Stimulated activated CD8-positive, alpha-beta memory T cell treated with anti-CD3 and anti-CD28 coated beads, Interleukin-15, amount 100 ng/mL, for 48 hours (primary cell): Measurements from ENCODE around the gene PLCD3.

Source experiments
- DNase-seq, 2 donors: peaks; one replicate each; pipeline ENCODE4 v3.0.0-alpha.2; 2020; ENCODE audit warnings: low read depth in 2 of 2

PLCD3 gene

DNA sequence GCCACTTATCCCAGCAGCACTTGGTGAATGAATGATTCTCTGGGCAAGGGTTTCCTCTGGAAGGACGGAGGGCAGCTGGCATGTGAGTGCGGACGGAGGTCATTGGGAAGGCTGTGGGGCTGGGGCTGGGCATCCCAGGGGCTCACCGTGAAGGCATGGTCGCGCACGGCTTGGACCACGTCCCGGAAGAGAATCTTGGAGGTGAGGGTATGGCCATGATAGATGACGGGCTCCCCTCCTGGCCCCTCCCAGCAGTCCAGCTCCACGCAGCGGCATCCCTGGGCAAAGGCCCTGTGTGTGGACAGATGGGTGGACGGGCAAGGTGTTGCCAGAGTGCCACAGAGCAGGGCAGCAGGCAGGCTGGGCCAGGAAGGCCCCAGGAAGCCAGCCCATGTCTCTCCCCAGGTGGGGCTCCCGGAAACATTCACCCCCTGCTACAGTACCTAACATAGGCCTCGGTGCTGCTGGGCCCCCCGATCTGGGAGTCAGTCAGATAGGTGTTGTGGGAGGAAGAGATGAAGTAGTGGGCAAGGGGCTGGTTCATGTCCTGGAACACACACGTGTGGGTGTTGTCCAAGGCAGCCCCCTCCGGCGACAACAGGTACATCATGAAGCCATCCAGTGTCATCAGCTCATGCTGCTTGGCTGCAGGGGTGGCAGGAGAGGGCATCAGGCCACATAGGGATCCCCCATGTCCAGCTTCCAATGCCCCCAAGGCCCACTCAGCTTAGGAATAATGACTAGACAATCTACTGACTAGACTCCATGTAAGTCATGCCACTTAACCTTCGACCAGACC lies 14.3 kb downstream of the PLCD3 start:
- DNase-seq, result no peak

DNA sequence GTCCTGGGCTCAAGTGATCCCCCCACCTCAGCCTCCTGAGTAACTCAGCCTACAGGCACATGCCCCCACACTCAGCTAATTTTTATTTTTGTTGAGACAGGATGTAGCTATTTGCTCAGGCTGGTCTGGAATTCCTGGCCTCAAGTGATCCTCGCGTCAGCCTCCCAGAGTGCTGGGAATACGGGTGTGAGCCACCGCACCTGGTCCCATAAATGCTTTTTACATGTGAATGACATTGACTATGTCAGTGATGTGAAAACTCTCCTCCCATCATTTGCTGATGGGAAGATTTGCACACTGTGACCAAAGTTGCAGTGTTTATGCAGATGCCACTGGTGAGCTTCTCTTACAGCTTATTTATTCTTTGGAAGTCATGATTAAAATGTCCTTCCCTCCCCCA lies 15.0 kb downstream of the PLCD3 start:
- DNase-seq, result no peak

DNA sequence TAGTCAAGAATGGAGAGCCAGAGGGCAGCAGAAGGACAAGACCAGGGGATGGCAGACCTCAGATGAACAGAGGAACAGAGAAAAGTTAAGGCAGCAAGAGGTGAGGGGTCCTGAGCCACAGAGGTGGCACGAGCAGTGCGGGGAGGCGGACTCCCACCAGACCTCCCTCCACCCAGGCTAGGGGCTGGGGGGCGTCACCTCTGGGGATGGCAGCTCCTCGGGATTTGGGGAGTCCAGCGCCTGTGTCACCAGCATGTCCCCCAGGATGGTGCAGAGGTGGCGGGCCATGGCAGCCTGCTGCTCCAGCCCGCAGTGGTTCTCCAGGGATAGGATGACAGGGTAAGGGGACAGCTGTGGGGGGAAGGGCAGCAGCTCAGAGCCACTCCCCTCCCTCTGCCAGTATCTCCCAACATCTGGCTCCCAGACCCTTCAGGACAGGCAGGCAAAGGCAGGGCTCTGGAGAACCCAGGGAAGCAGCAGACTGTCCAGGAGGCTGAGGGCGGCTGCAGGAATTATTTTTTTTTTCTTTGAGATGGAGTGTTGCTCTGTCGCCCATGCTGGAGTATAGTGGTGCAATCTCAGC lies 15.8 kb downstream of the PLCD3 start:
- no peak for DNase-seq

DNA sequence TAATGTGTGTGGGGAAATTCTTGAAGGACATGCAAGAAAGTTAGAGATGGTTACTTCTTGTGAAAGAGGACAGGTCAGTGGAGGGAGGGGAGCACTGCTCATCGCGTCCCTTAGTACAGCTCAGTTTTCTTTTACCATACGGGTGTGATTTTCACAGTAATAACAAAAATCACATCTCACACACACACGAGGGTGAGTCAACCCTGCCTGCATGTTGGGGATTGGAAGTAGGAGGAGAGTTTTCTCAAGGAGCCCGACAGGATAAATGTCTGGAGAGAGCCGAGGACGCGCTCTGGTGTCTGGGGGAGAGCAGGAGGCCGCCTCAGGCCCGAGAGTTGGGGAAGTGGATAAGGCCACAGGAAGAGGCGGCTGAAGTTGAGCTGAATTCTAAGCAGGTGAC lies 16.4 kb downstream of the PLCD3 start:
- no peak for DNase-seq

DNA sequence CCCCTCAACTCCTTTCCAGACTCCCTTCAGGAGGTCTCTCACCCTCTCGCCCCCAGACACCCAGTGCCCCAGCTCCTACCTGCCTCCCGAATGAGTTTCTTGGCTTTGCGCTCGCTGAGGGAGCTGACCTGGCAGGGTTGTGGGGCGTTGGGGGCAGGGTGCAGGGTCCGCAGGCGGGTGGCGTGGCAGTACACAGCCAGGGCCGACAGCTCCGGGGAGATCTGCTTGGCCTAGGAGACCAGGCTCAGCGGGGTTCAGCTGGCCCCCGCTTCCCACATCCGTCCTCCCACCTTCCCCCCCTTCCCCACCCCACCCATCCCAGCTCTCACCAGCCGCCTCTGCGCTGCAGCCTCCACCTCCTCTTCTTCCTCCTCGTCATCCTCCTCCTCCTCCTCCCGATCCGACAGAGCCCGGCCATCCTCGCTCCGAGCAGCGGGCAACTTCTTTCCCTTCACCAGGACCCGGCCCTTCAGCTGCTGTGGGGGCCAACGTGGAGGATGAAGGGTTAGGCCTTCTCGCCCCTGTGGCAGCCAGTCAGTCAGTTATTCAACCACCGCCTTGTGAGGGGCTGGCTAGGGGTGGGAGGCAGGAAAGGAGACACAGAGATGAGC lies 17.2 kb downstream of the PLCD3 start:
- no peak for DNase-seq

DNA sequence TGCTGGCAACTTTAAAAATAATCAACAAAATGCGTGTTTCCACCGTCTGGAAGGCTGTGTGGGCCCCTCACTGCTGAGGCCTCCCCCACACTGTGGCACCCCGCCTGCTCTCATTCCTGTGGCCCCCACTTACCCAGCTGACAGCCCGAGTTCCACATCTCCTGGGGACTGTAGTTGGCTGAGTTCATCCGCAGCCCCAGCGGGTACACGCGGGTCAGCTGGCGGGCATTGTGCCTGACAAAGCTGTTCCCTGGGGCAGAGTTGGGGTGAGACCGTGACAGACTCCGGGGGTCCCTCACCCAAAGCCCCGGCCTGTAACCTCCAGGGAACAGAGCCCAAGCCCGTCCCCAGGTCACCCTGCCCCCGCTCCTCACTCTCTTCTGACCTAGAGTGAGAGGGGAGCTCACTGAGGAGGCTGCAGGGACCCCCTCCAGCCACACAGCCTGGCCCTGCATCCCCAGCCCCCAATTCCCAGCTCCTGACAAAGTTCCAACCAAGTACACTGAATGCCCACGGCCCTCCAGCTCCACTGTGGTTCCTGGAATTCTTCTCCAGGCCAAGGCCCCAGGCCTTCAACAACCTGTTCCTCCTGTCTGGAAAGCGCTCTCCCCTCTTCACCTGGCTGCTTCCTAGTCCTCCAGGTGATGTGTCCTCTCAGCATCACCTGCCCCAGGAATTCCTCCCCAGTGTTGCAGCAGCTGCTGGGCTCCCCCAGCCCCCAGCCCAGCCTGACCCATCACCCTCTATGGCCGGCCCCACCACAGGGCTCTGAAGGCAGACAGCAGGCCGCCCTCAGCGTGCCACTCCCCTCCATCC lies 18.0 kb downstream of the PLCD3 start:
- DNase-seq, result no peak

DNA sequence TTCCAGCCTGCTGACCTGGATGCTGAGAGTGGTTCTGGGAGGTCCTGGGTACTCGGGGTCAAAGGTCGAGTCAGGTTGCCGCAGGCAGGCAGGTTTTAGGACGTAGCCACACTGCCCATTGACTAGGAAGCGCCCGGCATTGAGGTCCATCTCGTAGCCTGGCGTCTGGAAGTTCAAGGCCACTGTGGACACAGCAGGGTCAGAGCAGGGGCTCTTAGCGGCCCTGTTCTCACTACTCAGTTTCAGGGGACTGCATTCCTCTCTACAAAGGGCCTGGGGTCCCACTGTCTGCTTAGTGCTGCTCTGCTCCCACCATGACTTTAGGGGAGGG lies 18.9 kb downstream of the PLCD3 start:
- no peak for DNase-seq

DNA sequence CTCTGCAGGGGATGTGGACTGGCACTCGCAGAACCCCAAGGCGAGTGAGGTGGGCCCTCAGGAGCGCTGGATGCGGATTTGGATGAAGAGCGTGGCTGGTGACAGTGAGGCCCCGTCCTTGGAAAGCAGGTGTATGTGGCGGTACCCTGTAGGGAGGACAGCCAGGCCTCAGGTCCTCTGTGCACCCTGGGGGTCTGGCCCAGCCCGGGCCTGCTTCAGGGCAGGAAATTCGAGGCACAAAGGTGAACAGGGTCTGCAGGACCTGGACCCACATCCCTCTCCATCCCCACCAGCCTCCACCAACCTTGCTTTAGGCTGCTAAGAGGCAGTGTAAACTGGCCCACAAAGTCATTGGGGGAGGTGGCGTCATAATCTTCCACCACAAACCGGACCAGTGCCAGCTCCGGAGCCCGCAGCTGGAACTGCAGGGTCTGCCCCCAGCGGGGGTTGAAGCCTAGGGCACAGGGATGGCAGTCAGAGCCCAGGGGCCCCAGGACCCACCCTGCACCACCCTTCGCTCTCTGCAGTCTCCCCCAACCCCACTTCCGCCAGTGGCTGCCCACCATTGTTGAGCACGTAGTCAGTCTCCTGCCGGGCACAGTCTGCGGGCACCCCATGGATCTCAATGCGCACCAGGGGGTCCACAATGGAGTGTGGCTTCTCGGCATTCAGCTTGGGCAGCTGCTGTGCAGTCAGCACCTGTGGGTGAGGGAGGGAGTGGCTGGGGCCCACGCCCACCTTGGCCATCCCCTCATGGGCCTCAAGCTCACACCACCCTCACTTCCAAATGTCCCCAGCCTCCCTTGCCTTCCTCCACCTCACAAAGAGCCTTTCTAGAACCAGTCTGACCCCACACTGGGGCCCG lies 19.5 kb downstream of the PLCD3 start:
- DNase-seq, result no peak

DNA sequence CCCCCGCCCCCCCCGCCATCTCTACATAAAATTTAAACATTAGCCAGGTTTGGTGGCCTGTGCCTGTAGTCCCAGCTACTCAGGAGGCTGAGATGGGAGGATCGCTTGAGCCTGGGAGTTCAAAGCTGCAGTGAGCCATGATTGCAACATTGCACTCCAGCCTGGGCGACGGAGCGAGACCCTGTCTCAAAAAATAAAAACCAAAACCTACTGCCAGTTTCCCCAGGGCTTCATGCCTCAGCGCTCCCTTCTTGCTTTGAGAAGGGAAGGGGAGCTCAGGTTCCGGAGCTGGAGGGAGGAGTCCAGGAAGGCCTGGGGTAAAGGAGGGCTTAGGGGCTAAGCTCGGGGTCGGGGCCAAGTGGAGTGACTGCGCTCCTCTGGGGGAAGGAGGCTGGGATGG lies 20.5 kb downstream of the PLCD3 start:
- no peak for DNase-seq

DNA sequence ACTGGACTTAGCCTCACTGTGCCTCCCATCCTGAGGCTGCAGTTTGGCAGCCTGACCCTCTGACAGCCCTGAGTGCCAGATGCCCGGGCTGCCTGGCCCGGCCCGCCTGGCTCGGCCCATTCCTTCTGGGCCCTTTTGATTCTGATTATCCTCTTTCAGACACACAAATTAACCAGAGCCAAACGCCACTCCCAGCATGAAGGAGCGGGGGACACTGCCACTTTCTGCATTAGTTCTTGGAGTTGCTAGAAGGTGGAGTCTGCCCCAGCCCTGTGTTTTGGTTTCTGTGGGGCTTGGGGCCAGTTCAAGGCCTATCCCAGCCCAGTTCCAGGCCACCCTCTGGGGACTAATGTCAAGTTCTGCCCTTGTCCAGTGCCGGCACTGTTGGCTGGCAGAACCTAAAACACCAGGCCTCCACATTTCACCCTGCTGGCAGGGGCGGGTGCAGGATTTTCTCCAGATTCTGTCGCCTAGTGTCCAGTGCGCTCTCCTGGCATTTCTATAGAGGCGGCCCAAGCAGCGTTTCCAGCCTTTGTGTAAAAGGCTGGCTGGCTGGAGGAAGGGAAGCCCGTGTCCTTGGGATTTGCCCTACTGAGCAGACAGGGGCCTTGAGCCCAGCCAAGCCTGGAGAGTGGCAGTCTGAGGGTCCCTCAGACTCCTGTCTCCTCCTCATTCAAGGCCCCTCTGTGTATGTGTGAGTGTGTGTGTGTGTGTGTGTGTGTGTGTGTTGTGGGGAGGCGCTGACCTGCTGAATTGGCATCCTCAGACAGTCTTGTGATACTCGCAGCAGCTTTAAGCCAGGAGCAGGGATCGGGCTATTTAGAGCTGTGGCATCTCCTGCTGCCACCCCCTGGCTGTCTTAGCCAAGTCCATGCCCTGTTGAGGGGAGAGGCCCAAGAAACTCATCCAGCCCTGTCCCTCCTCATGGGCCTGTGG lies 21.4 kb downstream of the PLCD3 start:
- no peak for DNase-seq

DNA sequence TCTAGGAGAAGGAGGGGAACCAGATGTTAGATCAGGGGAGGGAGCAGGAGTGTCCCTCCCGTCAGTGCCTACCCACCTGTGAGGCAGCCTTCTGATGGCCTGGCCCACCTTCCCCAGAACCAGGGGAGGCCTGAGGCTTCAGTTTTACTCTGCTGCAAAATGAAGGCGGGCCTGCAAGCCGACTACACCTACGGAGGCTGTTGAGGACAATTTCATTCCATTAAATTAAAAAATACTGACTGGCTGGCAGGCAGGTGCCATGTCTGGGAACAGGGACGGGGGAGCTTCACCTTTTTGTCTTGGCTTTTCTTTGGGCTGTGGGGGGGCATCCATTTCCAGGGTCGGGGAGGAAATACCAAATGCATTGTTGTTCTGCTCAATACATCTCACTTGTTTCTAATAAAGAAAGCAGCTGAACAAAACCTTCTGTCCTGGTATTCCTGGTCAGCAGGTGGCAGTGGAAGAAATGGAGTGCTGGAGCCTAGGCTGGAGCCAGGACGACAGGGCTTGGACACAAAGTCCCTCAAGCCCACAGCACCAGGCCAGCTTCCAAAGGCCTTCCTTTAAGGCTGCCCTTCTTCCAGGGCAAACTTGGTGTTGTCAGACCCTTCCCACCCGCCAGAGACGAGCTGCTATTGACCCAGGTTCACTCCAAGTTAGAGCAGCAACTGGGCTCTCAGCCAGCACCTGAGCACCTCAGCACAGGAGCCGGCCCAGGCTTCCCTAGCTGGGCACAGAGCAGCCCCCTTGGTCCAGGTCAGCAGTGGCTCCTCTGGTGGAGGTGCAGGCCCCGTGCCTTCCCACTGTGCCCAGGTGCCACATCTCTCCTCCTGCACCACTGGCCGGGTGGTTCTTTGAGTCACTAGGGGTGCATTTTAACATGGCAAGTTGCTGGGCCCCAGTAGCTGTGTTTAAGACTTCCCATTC lies 23.5 kb downstream of the PLCD3 start:
- DNase-seq, result no peak

DNA sequence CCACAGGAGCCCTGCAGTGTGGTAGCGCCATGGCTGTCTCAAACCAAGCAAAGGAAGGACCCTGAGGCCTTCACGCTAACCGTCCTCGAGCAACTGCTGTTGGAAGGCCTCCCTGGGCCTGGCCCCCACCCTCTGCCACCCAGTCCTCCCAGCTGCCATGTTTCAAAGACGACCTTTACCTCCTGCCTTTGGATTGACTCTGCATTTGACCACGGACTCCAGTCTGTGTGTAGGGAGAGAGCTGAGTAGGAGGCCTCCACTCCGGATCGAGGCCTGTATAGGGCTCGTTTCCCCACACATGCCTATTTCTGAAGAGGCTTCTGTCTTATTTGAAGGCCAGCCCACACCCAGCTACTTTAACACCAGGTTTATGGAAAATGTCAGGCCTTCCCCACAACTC lies 24.3 kb downstream of the PLCD3 start:
- no peak for DNase-seq

DNA sequence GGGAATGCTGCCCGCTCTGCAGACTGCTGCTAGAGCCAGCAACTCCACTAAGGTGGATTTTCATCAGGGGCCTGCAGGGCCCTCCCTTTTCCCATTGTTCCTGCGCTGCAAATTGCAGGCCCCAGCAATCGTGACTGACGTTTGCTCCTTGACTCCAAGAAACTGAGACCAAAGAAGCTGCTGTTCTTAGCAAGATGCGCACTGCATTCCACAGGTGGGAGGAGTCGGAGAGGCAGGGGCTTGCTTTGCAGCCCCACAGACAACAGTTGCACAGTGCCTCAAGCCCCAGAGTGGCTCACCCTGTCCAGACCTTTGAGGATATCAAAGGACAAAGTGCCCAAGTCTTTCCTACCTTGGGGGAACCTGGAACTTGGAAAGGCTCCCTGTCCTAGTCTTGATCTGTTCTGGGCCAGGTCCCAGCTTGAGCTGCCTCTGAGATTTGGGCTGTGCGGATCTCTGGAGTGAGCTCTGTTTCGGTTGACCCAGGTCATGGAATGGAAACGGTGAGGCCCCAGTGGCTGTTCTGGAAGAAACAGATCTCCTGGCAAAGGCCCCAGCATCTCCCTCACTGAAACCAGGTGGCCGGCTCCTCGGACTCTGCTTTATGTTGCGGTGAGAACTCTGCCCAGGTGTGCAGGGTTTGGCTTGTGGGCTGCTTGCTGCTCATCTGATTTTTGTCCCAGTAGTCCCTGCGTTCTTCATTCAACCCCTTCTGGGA lies 24.9 kb downstream of the PLCD3 start:
- no peak for DNase-seq

DNA sequence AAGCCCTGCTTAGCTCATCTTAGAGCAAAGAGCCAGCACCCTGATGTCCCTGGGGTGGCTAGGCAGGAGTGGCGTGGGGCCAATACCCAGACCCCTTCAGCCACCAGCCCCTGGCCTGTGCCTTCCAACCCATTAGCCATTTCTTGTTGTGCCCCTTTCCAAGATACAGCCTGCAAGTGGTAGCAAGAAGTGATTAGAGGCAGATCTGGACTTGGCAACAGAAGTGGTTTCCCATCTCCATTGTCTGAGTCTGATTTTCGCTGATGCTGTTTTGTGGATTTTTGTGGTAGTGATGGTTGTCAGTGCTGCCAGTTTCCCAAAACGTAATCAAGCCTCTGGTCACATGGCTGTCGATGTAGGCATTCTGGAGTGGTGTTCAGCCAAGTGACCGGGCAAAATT lies 25.7 kb downstream of the PLCD3 start:
- no peak for DNase-seq

DNA sequence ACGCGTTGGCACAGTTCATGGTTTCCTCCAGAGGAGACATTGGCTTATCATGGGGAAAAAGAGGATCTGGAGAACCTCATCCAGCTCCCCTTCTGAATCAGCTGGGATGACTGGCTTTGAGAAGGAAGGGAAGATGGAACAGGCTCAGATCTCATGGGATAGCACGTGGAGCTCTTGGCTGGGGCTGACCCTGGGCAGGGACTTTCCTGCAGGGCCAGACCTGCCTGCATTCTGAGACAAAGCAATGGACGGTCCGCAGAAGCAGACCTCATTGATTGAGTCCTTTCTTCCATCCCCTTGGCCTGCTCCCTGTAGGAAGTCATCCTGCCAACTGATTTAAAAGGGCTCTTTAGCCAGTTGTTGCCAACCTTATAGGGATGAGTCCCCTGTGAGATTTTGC lies 26.2 kb downstream of the PLCD3 start:
- no peak for DNase-seq

DNA sequence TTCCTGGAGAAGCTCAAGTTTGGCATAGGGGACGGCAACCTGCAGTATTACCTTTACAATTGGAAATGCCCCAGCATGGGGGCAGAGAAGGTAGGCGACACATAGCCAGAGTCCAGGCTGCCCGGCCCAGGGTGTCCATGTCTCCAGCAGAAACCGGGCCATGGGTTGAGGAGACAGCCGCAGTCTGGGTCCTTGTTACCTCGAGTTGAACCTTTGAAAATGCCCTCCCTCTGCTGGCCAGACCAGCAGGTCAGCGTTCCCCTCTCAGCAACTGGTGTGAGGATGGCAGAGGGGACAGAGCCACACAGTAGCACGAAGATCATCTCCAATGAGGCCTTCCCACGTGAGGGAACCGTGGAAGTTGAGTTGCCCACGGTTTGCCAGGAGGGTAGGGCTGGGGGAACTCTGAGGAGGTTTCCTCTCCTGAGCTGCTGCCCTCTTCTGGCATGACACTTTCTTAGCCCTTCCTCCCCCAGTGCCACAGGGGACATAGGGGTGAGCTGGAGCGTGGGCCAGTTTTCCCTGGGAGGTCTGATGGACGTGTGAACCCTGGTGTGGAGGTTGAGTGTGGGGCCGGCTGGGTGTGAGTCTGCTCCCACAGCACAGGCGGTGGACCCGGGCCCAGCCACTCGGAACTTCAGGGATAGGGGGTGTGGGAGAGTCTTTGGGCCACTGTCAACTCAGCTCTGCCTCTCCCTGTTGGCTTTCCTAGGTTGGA lies 27.2 kb downstream of the PLCD3 start:
- no peak for DNase-seq

DNA sequence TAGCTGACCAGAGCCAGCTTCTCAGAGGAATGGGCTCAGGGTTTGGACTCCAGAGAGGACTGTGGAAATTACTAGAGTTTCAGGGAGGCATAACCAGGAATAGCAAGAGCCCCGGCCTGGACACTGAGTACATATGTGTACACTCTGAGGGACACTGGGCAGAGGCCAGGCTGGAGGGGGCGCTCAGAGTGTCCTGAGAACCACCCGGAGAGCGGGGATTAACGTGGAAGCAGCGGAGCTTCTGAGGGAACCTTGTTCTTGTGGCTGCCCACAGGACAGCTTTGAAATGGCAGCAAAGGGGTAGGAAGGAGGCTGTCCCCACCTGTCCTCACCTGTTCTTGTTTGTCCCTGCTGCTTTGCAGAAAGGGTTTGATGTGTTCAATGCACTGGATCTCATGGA lies 27.8 kb downstream of the PLCD3 start:
- DNase-seq, result no peak

DNA sequence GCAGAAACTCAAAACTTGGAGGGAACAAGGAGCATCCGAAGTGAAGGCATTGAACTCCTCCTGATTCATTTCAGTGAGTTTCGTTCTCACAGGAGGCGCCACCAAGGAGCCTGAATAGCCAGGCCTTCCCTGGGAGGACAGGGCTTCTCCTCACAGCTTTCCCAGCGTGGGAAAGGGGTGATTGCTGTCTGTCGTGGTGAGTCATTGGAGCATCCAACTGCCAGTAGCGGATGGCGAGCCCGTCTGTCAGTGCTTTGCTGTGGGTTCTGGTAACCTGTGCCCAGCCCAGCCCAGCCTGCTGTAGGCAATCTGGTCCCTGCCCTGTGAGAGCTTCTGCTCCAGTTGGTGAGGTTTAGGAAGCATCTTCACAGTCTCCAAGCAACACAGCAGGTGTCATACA lies 28.3 kb downstream of the PLCD3 start:
- no peak for DNase-seq
